B cell (primary cell): ENCODE measurements around the gene DTHD1. TPM values are rescaled to one million over a fixed set of nuclear protein-coding genes. Genes with fewer than 3 reads are reported as not detected.

Source experiments
- ATAC-seq: fragments of 200-7000 bp; cut with Tn5 transposase; one replicate; pipeline ENCODE4 v1.10.0; 2021; ENCODE audit warnings: low read depth, mild to moderate bottlenecking, moderate number of reproducible peaks, moderate library complexity
- CTCF ChIA-PET: fragments of 350-600 bp; sonication (Branson Sonifier 250); formaldehyde crosslinking; loops from one replicate; lab custom pipeline; 2021; ENCODE audit warnings: antibody characterized with exemption, inconsistent platforms; lab: Charles Lee
- POLR2A ChIA-PET: fragments of 350-600 bp; sonication (Branson Sonifier 250); formaldehyde crosslinking; loops from one replicate; lab custom pipeline; 2021; ENCODE audit warnings: antibody characterized with exemption; lab: Charles Lee
- DNase-seq: peaks from one replicate; pipeline ENCODE4 v3.0.0; 2013
- H2AFZ ChIP-seq: 2 replicates; pipeline ENCODE4 v1.6.1; 2012; ENCODE audit warnings: mild to moderate bottlenecking, low read depth, low read length; ENCODE audit not compliant: insufficient read depth, poor library complexity, severe bottlenecking
- H3K27ac ChIP-seq, 2 donors: 1 replicate in 1 of 2; 2 replicates in 1 of 2; pipeline ENCODE4 v1.5.1; 2012 to 2013; ENCODE audit warnings: low read length in 2 of 2, mild to moderate bottlenecking in 2 of 2, moderate library complexity in 1 of 2
- H3K27me3 ChIP-seq, 4 experiments: fragments of 200-600 bp in 1 of 4; sonication (generic) in 1 of 4; replicated peaks in 1 of 4; 1 replicate in 2 of 4; 2 replicates in 2 of 4; pipeline versions ENCODE4 v1.6.1 to v1.7.0; 2013 to 2016; ENCODE audit warnings: low read length in 3 of 4, mild to moderate bottlenecking in 2 of 4, mixed read lengths in 1 of 4, moderate library complexity in 1 of 4; ENCODE audit not compliant: insufficient read depth in 4 of 4, control insufficient read depth in 3 of 4; ENCODE audit errors: control extremely low read depth in 1 of 4
- H3K36me3 ChIP-seq, 2 experiments: replicated peaks in 1 of 2; 1 replicate in 1 of 2; 2 replicates in 1 of 2; pipeline versions ENCODE4 v1.6.1 to v1.7.1; 2013; ENCODE audit warnings: low read length in 1 of 2; ENCODE audit not compliant: insufficient read depth in 2 of 2, control insufficient read depth in 1 of 2; ENCODE audit errors: control extremely low read depth in 1 of 2, extremely low read depth in 1 of 2
- H3K4me1 ChIP-seq, 2 donors: fragments of 200-600 bp in 1 of 2; sonication (generic) in 1 of 2; 1 replicate in 1 of 2; 2 replicates in 1 of 2; pipeline versions ENCODE4 v1.5.1 to v1.6.1; 2013 to 2017; ENCODE audit warnings: low read length in 2 of 2; ENCODE audit not compliant: control insufficient read depth in 2 of 2, insufficient read depth in 2 of 2
- H3K4me2 ChIP-seq: replicated peaks from 2 replicates; pipeline ENCODE3; 2012; ENCODE audit warnings: mild to moderate bottlenecking, low read depth, low read length; ENCODE audit not compliant: poor library complexity, severe bottlenecking
- H3K4me3 ChIP-seq, 5 experiments: fragments of 200-600 bp in 1 of 5; sonication (generic) in 1 of 5; 1 replicate in 3 of 5; 2 replicates in 2 of 5; pipeline versions ENCODE4 v1.5.1 to v1.7.0; 2011 to 2016; ENCODE audit warnings: low read length in 4 of 5, mild to moderate bottlenecking in 4 of 5, low read depth in 2 of 5, control low read depth in 1 of 5, moderate library complexity in 1 of 5; ENCODE audit not compliant: insufficient read depth in 1 of 5; ENCODE audit errors: control extremely low read depth in 1 of 5, extremely low read depth in 1 of 5
- H3K79me2 ChIP-seq: fragments of 200-600 bp; sonication (generic); one replicate; pipeline ENCODE4 v1.6.0; 2016; ENCODE audit warnings: low read length; ENCODE audit not compliant: control insufficient read depth, insufficient read depth
- H3K9ac ChIP-seq: fragments of 200-600 bp; sonication (generic); 2 replicates; pipeline ENCODE4 v1.6.1; 2017; ENCODE audit warnings: mild to moderate bottlenecking, low read length, moderate library complexity
- H3K9me3 ChIP-seq, 3 donors: one replicate each; pipeline versions ENCODE4 v1.6.1 to v1.7.1; 2013; ENCODE audit warnings: low read length in 2 of 3; ENCODE audit not compliant: control insufficient read depth in 2 of 3, insufficient read depth in 1 of 3; ENCODE audit errors: control extremely low read depth in 1 of 3
- H4K20me1 ChIP-seq: 2 replicates; pipeline ENCODE4 v1.6.0; 2012; ENCODE audit warnings: mild to moderate bottlenecking, low read length; ENCODE audit not compliant: insufficient read depth, control insufficient read depth, poor library complexity, severe bottlenecking
- H3K27ac Mint-ChIP-seq: one replicate; pipeline ENCODE4 v1.8.0; 2021; ENCODE audit warnings: mixed read lengths
- H3K27me3 Mint-ChIP-seq: one replicate; pipeline ENCODE4 v1.8.0; 2021; ENCODE audit warnings: mixed read lengths
- H3K4me1 Mint-ChIP-seq: one replicate; pipeline ENCODE4 v1.8.0; 2021; ENCODE audit warnings: mixed read lengths
- H3K4me3 Mint-ChIP-seq: one replicate; pipeline ENCODE4 v1.8.0; 2021; ENCODE audit warnings: mixed read lengths
- H3K9me3 Mint-ChIP-seq: one replicate; pipeline ENCODE4 v1.8.0; 2022; ENCODE audit warnings: mixed read lengths; ENCODE audit not compliant: insufficient read depth
- EZH2 ChIP-seq: IDR thresholded peaks from 2 replicates; pipeline ENCODE4 v1.6.1; 2012; ENCODE audit warnings: borderline replicate concordance, low read depth, mild to moderate bottlenecking, moderate library complexity, low read length; ENCODE audit not compliant: insufficient read depth, poor library complexity, severe bottlenecking
- WGBS: methylation state at CpG from one replicate; pipeline ENCODE4 v1.1.5; 2013; ENCODE audit warnings: missing lambda C conversion rate; ENCODE audit not compliant: insufficient coverage; 5-methylcytosine and 5-hydroxymethylcytosine counted together
- intact Hi-C: fragments of 100-400 bp; cut with micrococcal nuclease; formaldehyde crosslinking; loops from one replicate; pipeline ENCODE4 v1.10.0; 2022
- polyA plus RNA-seq: library from polyadenylated mRNA; depleted of rRNA; stranded (reverse); fragments of >200 nt; gene quantifications from 2 replicates; pipeline ENCODE4 v1.2.3, GENCODE V29; 2012
- total RNA-seq, 2 donors: library from RNA; stranded (reverse); fragments of 120-200 nt in 1 of 2; gene quantifications; 1 replicate in 1 of 2; 2 replicates in 1 of 2; pipeline versions ENCODE4 v1.2.3 to v1.2.4, GENCODE V29; 2013 to 2022
- TF ChIP-seq, protein P1 (sequence below): fragments of 200-600 bp; IDR thresholded peaks from one replicate; pipeline ENCODE4 v1.8.0; 2022; ENCODE audit warnings: antibody characterized with exemption, mild to moderate bottlenecking

Gene DTHD1
- total and polyA plus RNA-seq, 2 donors (not counting 1 experiment from before 2014, with no cell fraction given) = 0.04 TPM; not detected in 1

- Histone ChIP-seq H3K79me2 (no peaks in the 10 kb centered on the region), H3K9me3 (no peaks in the 10 kb centered on the region), H3K4me3 (no peak overlapping the region), H3K4me1 (peaks cover 37 to 38% of the 10 kb centered on the region in 2 donors), H2AFZ (no peak overlapping the region), H4K20me1 (no peaks in the 10 kb centered on the region), H3K36me3 (no peaks in the 10 kb centered on the region), H3K27ac (no peak overlapping the region), H3K27me3 (no peaks in the 10 kb centered on the region), H3K4me2 (no peak overlapping the region), H3K9ac (no peak overlapping the region)
- ChIA-PET CTCF (interaction anchor here (0.8 to 1.0 kb wide), 2 partner anchors 10 to 17 kb away, joined by 3 read pairs; no protein-coding TSS in a partner anchor), POLR2A (no interaction called here)
- no peak overlapping the region for H3K4me3 Mint-ChIP-seq
- H3K27ac Mint-ChIP-seq = peak overlapping the region; percentile 54
- WGBS = 100% methylated on average over 2 of the region's 5 CpGs
- no peak for TF ChIP-seq EZH2
- TF ChIP-seq, protein P1, sequence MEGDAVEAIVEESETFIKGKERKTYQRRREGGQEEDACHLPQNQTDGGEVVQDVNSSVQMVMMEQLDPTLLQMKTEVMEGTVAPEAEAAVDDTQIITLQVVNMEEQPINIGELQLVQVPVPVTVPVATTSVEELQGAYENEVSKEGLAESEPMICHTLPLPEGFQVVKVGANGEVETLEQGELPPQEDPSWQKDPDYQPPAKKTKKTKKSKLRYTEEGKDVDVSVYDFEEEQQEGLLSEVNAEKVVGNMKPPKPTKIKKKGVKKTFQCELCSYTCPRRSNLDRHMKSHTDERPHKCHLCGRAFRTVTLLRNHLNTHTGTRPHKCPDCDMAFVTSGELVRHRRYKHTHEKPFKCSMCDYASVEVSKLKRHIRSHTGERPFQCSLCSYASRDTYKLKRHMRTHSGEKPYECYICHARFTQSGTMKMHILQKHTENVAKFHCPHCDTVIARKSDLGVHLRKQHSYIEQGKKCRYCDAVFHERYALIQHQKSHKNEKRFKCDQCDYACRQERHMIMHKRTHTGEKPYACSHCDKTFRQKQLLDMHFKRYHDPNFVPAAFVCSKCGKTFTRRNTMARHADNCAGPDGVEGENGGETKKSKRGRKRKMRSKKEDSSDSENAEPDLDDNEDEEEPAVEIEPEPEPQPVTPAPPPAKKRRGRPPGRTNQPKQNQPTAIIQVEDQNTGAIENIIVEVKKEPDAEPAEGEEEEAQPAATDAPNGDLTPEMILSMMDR = no peak
- no peak for ATAC-seq
- peaks cover 53% of the 10 kb centered on the region for H3K4me1 Mint-ChIP-seq
- H3K9me3 Mint-ChIP-seq = no peaks in the 10 kb centered on the region
- H3K27me3 Mint-ChIP-seq = no peaks in the 10 kb centered on the region
- DNase-seq = no peak
- intact Hi-C loops = no loop called here
These were observed 46.0 kb downstream of the DTHD1 start for GRCh38 chr4:36327400-36327799.

DNA sequence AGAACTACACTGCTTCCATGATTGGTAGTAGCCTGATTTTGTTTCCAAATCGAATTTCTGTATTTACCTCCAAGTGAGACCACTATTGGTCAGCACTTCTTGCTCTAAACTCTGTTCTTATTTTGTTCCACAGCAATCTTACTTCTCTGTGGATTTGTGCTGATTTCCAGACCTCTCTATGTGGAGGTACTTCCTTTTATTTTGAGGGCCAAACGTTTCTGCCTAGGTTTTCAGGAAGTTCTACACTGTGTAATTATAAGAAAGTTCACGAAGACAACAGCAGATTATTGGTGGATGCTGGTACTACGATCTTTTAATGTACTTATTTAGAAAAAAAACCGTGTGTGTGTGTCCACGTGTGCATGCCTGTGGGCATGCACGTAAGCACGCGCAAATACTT lies 46.7 kb downstream of the DTHD1 start:
- Mint-ChIP-seq H3K4me1 (peaks cover 52% of the 10 kb centered on the region), H3K27ac (no peak overlapping the region), H3K27me3 (no peaks in the 10 kb centered on the region), H3K9me3 (no peaks in the 10 kb centered on the region), H3K4me3 (no peak overlapping the region)
- no peaks in the 10 kb centered on the region for H3K9me3 ChIP-seq
- ChIA-PET POLR2A (no interaction called here), CTCF (interaction anchor here (0.8 kb wide), 1 partner anchor 9 kb away, joined by 3 read pairs; no protein-coding TSS in a partner anchor)
- no peaks in the 10 kb centered on the region for H3K27me3 ChIP-seq
- DNase-seq = no peak
- peak overlapping the region; percentile 44 for H2AFZ ChIP-seq
- no peak overlapping the region for H3K4me3 ChIP-seq
- ATAC-seq = no peak
- H3K4me2 ChIP-seq = no peak overlapping the region
- WGBS = 80% methylated on average over 1 of the region's 9 CpGs
- peaks cover 37 to 38% of the 10 kb centered on the region in 2 donors for H3K4me1 ChIP-seq
- H4K20me1 ChIP-seq = no peaks in the 10 kb centered on the region
- H3K9ac ChIP-seq = no peak overlapping the region
- H3K79me2 ChIP-seq = no peaks in the 10 kb centered on the region
- TF ChIP-seq, protein P1 = no peak
- no peak for TF ChIP-seq EZH2
- H3K27ac ChIP-seq = no peak overlapping the region
- no peaks in the 10 kb centered on the region for H3K36me3 ChIP-seq
- intact Hi-C loops = no loop called here
